SHP77 treated with DMSO at 0.1 percent for 48 hours (cell line): ENCODE measurements around the gene ZNF10.

Experiments
- DNase-seq: peaks from one replicate; lab custom pipeline; 2025; lab: John Stamatoyannopoulos, UW

The ZNF10 gene

GRCh38 chr12:133201888-133202287, 71.5 kb downstream of the ZNF10 start:
- no peak for DNase-seq

GRCh38 chr12:133202493-133203343, 72.3 kb downstream of the ZNF10 start:
- DNase-seq = no peak

- DNase-seq = no peak
Measured at GRCh38 chr12:133203344-133204263, 73.2 kb downstream of the ZNF10 start.

DNA sequence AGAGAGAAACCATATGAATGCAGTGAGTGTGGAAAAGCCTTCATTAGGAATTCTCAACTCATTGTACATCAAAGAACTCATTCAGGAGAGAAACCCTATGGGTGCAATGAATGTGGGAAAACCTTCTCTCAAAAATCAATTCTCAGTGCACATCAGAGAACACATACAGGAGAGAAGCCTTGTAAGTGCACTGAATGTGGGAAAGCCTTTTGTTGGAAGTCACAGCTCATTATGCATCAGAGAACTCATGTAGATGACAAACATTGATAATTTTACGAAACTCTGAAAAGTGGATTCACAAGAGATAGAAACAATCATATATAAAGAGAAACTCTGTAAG, 73.8 kb downstream of the ZNF10 start:
- no peak for DNase-seq

DNA sequence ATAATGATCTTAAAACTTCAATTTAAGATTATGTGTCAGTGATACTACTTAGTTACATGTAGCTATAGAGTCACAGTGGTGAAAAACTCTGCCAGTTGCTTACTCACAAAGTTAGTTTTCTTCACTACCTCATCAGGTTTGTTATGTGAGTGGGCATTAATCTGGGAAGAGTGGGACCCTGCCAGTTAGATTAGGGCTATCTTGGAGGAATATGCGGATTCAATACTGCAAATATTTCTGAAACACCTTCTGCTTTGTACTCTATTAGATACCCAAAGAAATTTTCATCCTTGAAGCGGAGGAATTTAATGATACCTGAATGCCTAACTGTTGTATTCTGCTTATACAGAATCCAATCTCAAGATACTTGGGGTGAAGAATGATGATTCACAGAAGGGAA, 76.0 kb downstream of the ZNF10 start:
- DNase-seq = no peak
